ENCODE measurements around the gene C4orf51.
"Not testable (repeated sequence)": the region's sequence is repeated elsewhere in the genome, so short reads cannot be mapped to it uniquely, and the experiment has no call there.

C4orf51 gene

GRCh38 chr4:145679991-145680455, at the start of gene C4orf51:
C4orf51 (plus strand) TSS chr4:145680146; CDS start chr4:145680204, 58 bp downstream.
- no peak for TF ChIP-seq ZNF274 (IDR thresholded peaks at IDR 0.05; ENCODE audit: low read depth, low read length)
- no peak within 1 kb of the TSS for H3K4me3 ChIP-seq (ENCODE audit: low read length)

DNA sequence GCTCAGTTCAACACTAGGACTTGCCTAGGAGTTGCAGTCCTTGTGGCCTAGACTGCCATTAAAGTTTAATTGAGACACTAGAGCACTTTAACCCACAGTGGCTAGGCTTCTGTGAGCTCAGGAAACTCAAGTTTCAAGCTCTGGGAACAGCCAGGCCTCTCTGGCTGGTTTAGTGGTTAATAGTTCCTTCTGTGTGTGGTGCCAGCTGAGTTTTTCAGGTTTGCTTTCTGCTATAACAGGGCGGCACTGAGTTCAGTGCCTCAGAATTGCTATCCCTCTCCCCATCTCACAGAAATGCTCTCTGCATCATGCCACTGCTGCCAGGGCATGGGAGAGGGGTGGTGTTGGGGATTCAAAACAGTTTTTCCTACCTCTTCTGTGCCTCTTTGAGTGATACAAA, 44.8 kb upstream of the C4orf51 start:
- TF ChIP-seq ZNF274 (IDR thresholded peaks at IDR 0.05; ENCODE audit: low read depth, low read length): no peak

GRCh38 chr4:145635630-145636029, 44.3 kb upstream of the C4orf51 start:
- no peak overlapping the region for H3K4me3 ChIP-seq (ENCODE audit: low read length)
- TF ChIP-seq ZNF274 (IDR thresholded peaks at IDR 0.05; ENCODE audit: low read depth, low read length): no peak

More for the DNA sequence above, 44.8 kb upstream of the C4orf51 start:
- H3K4me3 ChIP-seq (ENCODE audit: low read length): no peak overlapping the region

DNA sequence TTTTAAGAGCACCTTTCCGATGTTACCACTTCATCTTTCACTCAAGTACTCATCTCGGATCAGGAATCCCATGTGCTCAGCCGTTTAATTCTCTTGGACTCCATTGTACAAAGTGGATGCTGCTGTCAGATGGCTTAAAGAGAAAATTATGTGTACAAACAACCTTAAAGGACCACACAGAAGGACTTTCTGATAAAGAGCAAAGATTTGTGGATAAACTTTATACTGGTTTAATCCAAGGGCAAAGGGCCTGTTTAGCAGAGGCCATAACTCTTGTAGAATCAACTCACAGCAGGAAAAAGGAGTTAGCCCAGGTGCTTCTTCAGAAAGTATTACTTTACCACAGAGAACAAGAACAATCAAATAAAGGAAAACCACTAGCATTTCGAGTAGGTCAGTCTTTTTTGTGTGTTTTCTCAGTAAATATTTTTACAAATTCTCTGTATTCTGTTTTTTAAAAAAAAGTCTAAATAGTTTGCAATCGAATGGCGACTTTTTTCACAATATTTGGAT, 40.7 kb upstream of the C4orf51 start:
- TF ChIP-seq ZNF274 (IDR thresholded peaks at IDR 0.05; ENCODE audit: low read depth, low read length): no peak
- H3K4me3 ChIP-seq (ENCODE audit: low read length): no peak overlapping the region

- H3K4me3 ChIP-seq (ENCODE audit: low read length): not testable (repeated sequence)
Measured at GRCh38 chr4:145640236-145640635, 39.7 kb upstream of the C4orf51 start.

- TF ChIP-seq ZNF274 (IDR thresholded peaks at IDR 0.05; ENCODE audit: low read depth, low read length): no peak
- H3K4me3 ChIP-seq (ENCODE audit: low read length): no peak overlapping the region
Measured at GRCh38 chr4:145643295-145643694, 36.7 kb upstream of the C4orf51 start.

- TF ChIP-seq ZNF274 (IDR thresholded peaks at IDR 0.05; ENCODE audit: low read depth, low read length): no peak
- H3K4me3 ChIP-seq (ENCODE audit: low read length): no peak overlapping the region
Measured at GRCh38 chr4:145644699-145645098, 35.2 kb upstream of the C4orf51 start.

DNA sequence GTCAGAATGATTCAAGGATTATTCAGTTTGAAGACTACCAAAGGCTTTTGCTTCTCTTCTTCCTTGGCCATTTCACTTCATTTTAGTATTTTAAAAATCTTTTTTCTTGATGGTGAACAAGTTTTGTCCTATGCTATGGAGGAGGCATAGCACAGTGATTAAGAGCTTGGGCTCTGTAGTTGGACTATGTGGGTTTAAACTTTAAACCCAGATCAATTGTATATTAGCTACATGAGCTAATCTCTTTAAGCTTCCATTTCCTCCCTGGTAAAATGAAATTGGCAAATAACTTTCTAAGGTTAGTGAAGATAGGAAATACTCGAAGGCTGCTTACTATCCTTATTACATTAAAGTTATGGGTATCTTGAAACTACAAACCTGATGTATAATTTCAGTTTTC, 23.8 kb upstream of the C4orf51 start:
- no peak for TF ChIP-seq ZNF274 (IDR thresholded peaks at IDR 0.05; ENCODE audit: low read depth, low read length)
- H3K4me3 ChIP-seq (ENCODE audit: low read length): no peak overlapping the region

GRCh38 chr4:145660064-145660463, 19.9 kb upstream of the C4orf51 start:
- TF ChIP-seq ZNF274 (IDR thresholded peaks at IDR 0.05; ENCODE audit: low read depth, low read length): no peak
- H3K4me3 ChIP-seq (ENCODE audit: low read length): no peak overlapping the region

- no peak overlapping the region for H3K4me3 ChIP-seq (ENCODE audit: low read length)
- TF ChIP-seq ZNF274 (IDR thresholded peaks at IDR 0.05; ENCODE audit: low read depth, low read length): no peak
Measured at GRCh38 chr4:145663194-145663593, 16.8 kb upstream of the C4orf51 start.

DNA sequence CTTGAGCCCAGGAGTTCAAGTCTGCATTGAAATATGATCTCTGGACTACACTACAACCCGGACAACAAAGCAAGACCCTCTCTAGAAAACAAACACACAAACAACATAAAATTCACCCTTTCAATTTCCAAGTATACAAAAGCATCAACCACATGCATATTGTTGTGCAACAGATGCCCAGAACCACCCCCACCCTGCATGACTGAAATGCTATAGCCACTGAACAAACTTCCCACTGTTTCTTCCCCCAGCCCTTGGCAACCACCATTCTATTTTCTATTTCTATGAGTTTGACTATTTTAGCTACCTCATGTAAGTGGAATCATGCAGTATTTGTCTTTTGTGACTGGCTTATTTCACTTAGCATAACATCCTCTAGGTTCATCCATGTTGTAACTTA, 14.2 kb upstream of the C4orf51 start:
- H3K4me3 ChIP-seq (ENCODE audit: low read length): no peak overlapping the region
- TF ChIP-seq ZNF274 (IDR thresholded peaks at IDR 0.05; ENCODE audit: low read depth, low read length): no peak

DNA sequence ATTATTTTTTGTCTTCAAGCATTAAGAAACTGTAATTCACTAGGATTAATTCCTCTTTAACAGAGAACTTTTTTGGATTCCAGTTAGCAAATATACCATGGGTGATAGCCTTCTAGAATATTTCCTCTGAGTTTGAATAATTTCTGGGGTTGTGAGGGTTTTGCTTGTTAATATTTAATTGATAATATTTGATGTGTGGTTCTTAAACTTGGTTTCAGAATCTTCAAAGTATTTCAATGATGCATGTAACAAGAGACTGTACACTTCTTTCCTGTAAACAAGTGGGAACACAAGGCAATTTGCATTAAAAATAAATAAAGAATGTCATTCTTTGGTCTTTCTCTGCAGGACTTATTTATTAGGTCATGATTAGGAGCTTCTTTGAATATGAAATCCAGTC, 9.5 kb upstream of the C4orf51 start:
- no peak overlapping the region for H3K4me3 ChIP-seq (ENCODE audit: low read length)
- no peak for TF ChIP-seq ZNF274 (IDR thresholded peaks at IDR 0.05; ENCODE audit: low read depth, low read length)

DNA sequence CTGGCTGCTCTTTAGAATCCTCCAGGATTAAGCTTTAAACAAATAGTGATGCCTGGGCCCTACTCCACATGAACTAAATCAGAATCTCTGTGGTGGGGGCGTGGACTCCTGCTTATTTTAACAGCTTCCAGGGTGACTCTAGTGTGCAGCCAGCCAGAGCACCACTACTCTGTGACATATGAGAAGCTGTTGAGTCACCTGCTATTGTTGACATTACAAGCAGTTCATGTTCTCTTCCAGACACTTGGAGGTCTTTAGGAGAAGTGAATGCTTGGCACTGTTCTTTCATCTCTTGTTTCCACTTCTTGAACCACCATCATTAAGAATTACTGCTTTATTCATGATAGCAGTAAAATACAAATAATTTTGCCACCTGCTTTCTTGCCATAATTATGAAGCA, 426 bp upstream of the C4orf51 start:
- H3K4me3 ChIP-seq (ENCODE audit: low read length): no peak overlapping the region
- TF ChIP-seq ZNF274 (IDR thresholded peaks at IDR 0.05; ENCODE audit: low read depth, low read length): no peak

DNA sequence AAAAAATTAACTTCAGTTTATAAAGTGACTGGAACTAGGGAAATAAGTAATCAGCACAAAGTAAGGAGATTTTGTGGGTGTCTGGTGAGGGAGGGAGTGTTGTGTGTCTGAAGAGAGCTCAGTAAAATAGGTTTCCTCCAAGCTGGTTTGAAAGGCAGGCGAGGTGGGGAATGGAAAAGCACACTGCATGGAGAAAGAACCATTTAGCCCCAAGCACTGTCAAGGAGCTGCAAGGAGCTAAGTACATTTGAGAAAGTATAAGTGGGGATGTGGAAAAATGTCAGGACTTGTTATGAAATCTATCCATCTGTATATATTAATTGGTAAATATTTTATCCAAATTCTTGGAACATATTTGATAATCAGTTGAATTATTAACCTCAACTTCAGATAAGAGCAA, 956 bp downstream of the C4orf51 start:
- no peak for TF ChIP-seq ZNF274 (IDR thresholded peaks at IDR 0.05; ENCODE audit: low read depth, low read length)
- no peak overlapping the region for H3K4me3 ChIP-seq (ENCODE audit: low read length)

GRCh38 chr4:145681518-145681917, 1.6 kb downstream of the C4orf51 start:
- no peak for TF ChIP-seq ZNF274 (IDR thresholded peaks at IDR 0.05; ENCODE audit: low read depth, low read length)
- no peak overlapping the region for H3K4me3 ChIP-seq (ENCODE audit: low read length)

GRCh38 chr4:145681956-145682355, 2.0 kb downstream of the C4orf51 start:
- TF ChIP-seq ZNF274 (IDR thresholded peaks at IDR 0.05; ENCODE audit: low read depth, low read length): no peak

More at GRCh38 chr4:145681956-145682355, 2.0 kb downstream of the C4orf51 start:
- no peak overlapping the region for H3K4me3 ChIP-seq (ENCODE audit: low read length)

Data from GM08714 (cell line).